ENCODE results near the gene ADSS1. TPM values are rescaled to one million over a fixed set of nuclear protein-coding genes. Genes with fewer than 3 reads are reported as not detected.

Gene ADSS1
- total RNA-seq, 1 experiment from 2014 or later = 9.9 TPM

GRCh38 chr14:104782086-104782807 lies 58.2 kb downstream of the ADSS1 start:
- TF ChIP-seq, protein P1, sequence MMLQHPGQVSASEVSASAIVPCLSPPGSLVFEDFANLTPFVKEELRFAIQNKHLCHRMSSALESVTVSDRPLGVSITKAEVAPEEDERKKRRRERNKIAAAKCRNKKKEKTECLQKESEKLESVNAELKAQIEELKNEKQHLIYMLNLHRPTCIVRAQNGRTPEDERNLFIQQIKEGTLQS (IDR thresholded peaks at IDR 0.05) = no peak
- TF ChIP-seq, protein P2, sequence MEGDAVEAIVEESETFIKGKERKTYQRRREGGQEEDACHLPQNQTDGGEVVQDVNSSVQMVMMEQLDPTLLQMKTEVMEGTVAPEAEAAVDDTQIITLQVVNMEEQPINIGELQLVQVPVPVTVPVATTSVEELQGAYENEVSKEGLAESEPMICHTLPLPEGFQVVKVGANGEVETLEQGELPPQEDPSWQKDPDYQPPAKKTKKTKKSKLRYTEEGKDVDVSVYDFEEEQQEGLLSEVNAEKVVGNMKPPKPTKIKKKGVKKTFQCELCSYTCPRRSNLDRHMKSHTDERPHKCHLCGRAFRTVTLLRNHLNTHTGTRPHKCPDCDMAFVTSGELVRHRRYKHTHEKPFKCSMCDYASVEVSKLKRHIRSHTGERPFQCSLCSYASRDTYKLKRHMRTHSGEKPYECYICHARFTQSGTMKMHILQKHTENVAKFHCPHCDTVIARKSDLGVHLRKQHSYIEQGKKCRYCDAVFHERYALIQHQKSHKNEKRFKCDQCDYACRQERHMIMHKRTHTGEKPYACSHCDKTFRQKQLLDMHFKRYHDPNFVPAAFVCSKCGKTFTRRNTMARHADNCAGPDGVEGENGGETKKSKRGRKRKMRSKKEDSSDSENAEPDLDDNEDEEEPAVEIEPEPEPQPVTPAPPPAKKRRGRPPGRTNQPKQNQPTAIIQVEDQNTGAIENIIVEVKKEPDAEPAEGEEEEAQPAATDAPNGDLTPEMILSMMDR (IDR thresholded peaks at IDR 0.05 in 2 of 3, conservative IDR thresholded peaks at IDR 0.05 in 1 of 3; ENCODE audit: borderline replicate concordance in 1 of 3, insufficient read depth in 1 of 3, low read depth in 2 of 3, low read length in 2 of 3) = no peak
- TF ChIP-seq FOSL1 (IDR thresholded peaks at IDR 0.05; ENCODE audit: low read depth) = no peak
- no peak for TF ChIP-seq REST (IDR thresholded peaks at IDR 0.05; ENCODE audit: low read depth)
- no peak for TF ChIP-seq EGR1 (IDR thresholded peaks at IDR 0.05; ENCODE audit: low read depth)
- no peak for TF ChIP-seq POLR2A (IDR thresholded peaks at IDR 0.05; ENCODE audit: borderline replicate concordance, extremely low read depth, insufficient read depth, insufficient read length)
- no peak for TF ChIP-seq JUND (IDR thresholded peaks at IDR 0.05)
- TF ChIP-seq ZFX (IDR thresholded peaks at IDR 0.05) = no peak
- TF ChIP-seq CBX3 (IDR thresholded peaks at IDR 0.05; ENCODE audit: low read depth) = no peak

More at GRCh38 chr14:104782086-104782807, 58.2 kb downstream of the ADSS1 start:
- H2AFZ ChIP-seq (ENCODE audit: low read depth, low read length, poor library complexity, severe bottlenecking) = no peak overlapping the region
- ATAC-seq (no peak), DNase-seq (ENCODE audit: low read depth, low spot score) (no peak)
- H3K9me2 ChIP-seq (ENCODE audit: insufficient read depth) = no peaks in the 10 kb centered on the region
- H3K9me3 ChIP-seq (ENCODE audit: control insufficient read depth in 1 of 2, insufficient read depth in 1 of 2, low read depth in 1 of 2, low read length in 2 of 2) = no peaks in the 10 kb centered on the region
- no peak overlapping the region for H3K27ac ChIP-seq (ENCODE audit: low read depth, low read length)
- no peaks in the 10 kb centered on the region for H3K4me1 ChIP-seq (ENCODE audit: control insufficient read depth in 1 of 2, insufficient read depth in 2 of 2, low read length in 2 of 2)
- no peaks in the 10 kb centered on the region for H4K20me1 ChIP-seq (ENCODE audit: insufficient read depth)
- H3K27me3 ChIP-seq (ENCODE audit: insufficient read depth, low read length) = no peaks in the 10 kb centered on the region
- CTCF ChIA-PET = no interaction called here
- H3K79me2 ChIP-seq (ENCODE audit: insufficient read depth, low read length) = peaks cover 18% of the 10 kb centered on the region; the same call in 1 of the 2 replicates
- no peak overlapping the region for H3K4me3 ChIP-seq (replicated peaks in 1 of 2; ENCODE audit: low read depth in 1 of 2, low read length in 2 of 2)
- peaks cover 0 to 3% of the 10 kb centered on the region in 2 experiments; a peak in 2 of 4 replicates for H3K36me3 ChIP-seq (ENCODE audit: control insufficient read depth in 1 of 2, insufficient read depth in 2 of 2, low read length in 2 of 2)
- RAD21 ChIA-PET (ENCODE audit: low non-redundant PET in 1 of 2, low total read pairs in 2 of 2, uncharacterized antibody in 2 of 2, unreplicated experiment in 2 of 2) = interaction anchor here in 1 of 2 experiments (0.6 kb wide), 1 partner anchor 10 kb away, joined by 6 read pairs; no protein-coding TSS in a partner anchor
- intact Hi-C loops (cut with micrococcal nuclease) = no loop called here
- BruUV-seq (replicated peaks) = no TSS peak
- H3K9ac ChIP-seq (ENCODE audit: low read length) = no peak overlapping the region
- H3K4me2 ChIP-seq (ENCODE audit: low read length) = no peak overlapping the region
- POLR2A ChIA-PET = no interaction called here
